Effector CD8-positive, alpha-beta T cell (primary cell): ENCODE measurements around the gene RASSF5.
A peak's percentile ranks its signal among the peaks of the same experiment; 100 is the strongest.

Experiments
- DNase-seq: peaks from one replicate; lab custom pipeline; 2025; lab: John Stamatoyannopoulos, UW

The RASSF5 gene

DNA sequence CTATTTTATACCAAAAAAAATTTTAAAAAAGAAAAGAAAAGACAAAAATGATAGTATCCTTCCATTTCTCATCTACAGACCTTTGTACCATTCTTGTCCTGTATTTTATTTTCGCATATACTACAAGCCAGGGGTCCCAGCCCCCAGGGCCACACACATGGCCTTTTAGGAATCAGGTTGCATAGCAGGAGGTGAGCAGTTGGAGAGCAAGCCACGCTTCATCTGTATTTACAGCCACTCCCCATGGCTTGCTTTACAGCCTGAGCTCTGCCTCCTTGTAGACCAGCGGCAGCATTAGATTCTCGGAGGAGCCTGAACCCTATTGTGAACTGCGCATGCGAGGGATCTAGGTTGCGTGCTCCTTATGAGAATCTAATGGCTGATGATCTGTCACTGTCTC lies 39.8 kb downstream of the RASSF5 start:
- no peak for DNase-seq

DNA sequence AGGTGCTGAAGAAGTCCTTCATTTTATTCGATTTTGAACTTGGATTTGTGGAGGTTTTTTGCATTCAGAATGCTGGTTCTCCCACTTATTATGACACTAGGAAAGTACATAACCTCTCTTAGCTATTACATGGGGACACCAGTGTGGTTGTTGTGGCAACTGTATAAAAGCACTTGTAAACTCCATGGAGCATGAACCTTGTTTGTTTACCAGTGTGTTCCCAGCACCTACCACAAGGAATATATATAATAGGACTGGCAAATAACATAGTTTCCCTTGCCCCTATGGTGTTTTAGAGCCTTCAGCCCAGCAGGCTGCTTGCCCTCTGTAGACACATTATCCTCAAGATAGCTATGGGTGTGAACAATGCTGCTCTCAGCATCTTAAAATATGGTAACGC lies 43.1 kb downstream of the RASSF5 start:
- no peak for DNase-seq

DNA sequence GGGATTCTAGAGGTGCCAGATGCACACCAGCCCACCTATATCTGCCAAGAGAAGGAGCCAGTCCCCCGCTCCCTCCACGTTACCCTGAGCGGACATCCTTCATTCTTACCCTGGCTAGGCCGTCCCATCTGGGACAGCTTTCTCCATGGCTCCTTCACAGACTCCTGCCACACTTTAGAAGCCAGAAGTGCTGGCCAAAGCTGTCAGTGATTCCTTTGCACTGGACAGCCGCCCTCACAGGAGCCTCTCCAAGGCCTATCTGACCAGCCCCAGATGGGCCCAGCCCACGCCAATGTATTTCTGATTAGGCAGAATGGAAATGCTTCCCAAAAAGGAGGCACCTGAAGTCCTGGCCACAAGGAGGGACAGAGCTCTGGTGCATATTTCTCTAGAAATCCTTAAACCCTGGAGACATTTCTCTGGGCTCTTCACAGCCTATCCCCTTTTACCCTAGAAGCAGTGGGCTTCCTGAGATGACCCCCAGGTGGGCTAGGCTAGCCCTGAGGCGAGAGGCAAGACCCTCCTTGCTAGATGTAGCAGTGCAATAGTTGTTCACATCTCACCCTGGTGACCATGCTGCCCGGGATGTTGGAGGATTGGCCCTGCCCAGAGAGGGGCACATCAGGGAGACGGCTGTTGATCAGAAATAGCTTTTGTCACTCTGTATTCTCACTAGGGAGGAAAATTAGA lies 44.1 kb downstream of the RASSF5 start:
- no peak for DNase-seq

DNA sequence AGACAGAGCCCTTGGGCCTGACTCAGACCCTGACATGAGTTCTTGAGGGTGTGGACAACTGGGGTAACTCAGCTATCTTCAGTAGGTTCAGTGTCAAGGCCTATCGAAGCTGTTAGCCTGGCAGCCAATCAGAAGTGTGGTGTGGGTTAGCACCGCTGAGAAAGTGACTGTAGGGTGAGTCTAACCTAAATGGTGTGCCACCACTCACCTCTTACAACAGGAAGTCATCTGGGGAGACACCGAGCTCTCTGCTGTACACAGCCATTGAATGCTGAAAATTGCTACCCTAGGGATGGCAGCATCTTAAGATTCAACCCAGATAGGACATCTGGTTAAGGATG lies 44.6 kb downstream of the RASSF5 start:
- peak; percentile 46 for DNase-seq

DNA sequence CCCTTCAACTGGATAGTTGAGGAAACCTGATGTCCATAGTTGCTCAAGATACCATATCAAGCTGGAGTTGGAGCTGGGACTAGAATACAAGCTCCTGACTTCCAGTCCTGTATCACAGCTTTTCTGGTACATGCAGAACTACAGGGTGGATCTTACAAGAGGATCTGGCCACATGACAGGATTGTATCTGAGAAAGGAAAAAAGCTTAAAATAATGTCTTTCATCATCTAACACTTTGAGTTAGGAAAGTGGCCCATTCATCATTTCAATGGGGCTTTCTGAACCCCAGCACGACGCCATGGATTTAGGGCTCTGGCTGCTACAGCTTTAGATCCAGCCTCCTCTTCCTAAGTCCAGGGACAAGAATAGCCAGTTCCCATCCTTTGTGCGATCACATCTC lies 46.9 kb downstream of the RASSF5 start:
- no peak for DNase-seq

DNA sequence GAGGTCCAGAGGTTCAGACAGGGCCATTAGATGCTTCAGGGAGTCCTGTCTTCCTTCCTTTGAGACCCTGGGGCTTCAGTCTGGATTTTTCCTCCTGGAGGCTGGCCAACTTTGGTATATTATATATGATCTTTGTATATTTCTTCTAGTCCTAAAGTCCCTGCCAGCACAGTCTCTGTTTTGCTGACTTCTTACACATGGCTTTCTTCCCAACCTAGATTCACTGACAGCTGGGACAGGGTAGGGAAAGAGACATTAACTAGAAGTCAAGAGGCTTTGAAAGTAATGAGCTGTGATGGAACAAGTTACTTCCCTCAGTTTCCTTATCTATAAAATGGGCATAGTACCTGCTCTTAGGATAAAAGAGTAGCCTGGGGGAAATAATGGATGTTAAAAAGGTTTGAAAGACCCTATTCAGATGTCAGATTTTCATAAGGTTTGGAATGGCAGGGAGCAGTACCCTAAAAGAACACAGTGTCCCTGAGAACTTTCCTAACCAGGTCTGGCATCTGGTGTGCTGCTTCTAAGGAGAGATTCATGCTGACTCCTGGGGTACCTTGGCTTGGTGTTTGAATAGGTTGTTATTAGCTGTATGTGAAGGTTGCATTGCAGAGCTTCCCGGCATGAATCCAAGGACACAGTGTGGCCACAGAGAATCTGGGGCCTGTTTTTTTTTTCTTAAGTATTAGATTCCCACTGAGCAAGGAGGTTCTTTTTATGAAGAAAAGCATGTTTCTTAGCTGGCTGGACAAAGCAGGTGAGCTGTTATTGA lies 47.6 kb downstream of the RASSF5 start:
- no peak for DNase-seq

DNA sequence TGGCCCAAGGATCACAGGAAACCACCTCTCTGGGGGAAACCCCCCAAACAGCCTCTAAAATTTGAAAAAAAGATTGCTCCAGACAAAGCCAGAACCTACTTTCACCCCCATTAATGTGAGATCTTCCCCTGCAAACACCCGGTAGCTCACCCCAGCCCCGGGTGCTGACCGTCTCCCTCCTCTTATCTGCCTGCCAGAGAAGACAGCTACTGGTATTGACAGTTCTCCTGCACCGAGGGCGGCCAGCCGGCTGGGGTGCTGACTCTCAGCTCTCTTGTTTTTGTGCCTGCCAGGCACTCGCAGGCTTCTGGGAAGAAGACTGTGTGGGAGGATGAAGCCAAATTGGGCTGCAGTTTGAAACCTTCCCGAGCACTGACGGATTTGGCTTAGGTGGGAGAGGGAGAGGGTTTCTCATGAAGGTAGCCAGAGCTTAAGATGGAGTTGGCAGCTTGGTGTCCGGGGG lies 48.2 kb downstream of the RASSF5 start:
- peak; percentile 17 for DNase-seq

DNA sequence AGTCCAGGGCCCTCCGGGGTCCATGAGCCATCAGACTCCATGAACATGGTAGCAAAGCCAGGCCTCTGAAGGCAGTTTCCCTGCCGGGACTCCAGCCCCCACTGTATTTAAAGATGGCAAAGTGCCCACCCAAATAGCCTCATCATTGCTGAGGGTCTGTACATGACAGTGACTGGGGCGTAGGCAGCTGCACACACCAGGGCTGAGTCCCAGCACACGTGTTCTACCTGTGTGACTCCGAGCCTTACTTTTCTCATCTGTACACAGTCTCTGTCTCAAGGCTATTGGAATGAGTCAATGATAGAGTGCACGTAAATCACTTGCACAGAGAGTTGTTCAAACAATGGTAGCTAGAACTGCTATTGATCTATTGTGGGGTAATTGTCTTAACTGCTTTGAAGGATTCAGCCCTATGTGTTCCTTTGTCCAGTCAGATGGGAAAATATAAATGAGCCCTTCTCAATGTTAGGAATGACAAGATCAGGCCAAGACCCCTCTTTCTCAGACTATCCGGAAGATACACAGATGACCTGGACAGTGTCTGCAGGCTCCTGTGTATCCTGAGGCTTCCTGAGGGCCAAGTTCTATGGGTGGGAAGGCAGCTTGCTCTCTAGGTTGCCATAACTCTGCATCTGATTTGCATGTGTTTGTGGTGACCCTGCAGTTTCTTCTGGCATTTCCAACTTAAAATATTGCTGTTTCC lies 48.9 kb downstream of the RASSF5 start:
- DNase-seq, result no peak

DNA sequence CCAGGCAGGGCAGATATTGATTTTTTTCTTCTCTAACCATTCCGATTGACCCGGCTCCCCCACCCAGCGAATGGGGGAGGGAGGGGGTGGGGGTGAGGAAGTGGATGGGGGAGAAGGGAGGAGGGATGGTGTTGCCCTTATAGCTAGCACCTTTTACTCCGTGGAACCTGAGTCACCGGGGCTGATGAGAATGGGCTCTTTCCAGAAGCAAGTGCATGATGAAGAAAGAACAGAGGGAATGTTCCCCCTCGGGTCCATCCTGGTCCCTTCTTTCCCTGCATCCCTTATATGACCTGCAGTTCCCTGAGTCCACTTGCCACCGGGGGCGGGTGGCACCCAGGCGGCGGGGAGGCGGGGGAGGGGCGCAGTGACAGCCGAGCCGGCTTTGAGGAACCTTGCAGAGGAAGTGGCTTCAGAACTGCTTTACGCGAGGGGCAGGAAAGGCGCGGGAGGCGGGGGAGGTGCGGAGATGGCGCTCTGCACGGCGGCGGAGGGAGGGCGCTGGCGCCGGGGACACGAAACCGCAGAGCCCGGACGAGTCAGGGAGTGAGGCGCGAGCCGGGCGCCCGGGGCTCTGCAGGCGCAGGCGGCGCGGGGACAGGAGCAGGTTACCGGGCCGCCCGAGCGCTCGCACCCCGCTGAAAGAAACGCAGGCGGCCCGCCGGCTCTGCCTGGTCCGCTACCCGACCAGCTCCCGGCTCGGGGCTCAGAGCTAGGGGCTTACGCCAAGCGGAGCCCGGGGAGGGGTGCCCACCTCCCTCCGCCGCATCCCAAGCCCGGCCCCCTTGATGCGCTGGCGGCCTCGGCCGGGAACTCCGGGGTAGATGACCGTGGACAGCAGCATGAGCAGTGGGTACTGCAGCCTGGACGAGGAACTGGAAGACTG lies 49.7 kb downstream of the RASSF5 start:
- DNase-seq, result peak; percentile 65

DNA sequence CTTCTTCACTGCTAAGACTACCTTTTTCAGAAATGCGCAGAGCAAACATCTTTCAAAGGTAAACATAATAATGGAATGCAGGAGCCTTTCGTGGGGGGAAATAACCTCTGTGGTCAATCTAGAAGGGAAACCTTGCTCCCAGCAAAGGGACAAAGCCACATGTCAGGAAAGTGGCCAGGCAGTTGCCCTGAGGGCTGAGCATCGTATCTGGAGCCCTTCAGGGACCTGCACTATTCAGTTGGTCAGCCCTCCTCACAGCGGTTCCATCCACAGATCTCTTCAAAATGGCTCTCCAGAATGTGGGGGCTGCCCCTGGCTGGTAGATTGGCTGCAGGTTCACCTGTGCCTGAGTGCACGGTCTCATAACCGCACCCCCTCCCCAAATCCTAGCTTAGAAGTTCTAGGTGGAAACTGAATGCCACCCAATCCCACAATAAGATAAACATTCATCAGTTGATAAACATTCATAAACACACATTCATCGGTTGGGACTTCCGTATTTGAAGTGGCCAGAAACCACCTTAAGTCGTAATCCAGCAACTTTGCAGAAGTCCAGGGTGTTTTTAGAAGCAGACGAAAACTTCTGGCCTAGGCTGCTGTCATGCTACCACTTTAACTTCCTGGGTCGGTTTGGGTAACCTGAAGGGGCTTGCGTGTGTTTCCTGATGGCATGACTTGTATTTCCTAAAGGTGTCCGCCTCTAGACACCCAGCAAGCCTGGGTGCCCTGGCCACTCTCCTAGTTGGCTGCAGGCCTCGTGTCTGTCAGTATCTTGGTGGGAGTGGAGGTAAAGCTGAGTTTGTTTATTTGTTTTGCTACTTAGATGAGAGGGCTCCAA lies 50.5 kb downstream of the RASSF5 start:
- no peak for DNase-seq

DNA sequence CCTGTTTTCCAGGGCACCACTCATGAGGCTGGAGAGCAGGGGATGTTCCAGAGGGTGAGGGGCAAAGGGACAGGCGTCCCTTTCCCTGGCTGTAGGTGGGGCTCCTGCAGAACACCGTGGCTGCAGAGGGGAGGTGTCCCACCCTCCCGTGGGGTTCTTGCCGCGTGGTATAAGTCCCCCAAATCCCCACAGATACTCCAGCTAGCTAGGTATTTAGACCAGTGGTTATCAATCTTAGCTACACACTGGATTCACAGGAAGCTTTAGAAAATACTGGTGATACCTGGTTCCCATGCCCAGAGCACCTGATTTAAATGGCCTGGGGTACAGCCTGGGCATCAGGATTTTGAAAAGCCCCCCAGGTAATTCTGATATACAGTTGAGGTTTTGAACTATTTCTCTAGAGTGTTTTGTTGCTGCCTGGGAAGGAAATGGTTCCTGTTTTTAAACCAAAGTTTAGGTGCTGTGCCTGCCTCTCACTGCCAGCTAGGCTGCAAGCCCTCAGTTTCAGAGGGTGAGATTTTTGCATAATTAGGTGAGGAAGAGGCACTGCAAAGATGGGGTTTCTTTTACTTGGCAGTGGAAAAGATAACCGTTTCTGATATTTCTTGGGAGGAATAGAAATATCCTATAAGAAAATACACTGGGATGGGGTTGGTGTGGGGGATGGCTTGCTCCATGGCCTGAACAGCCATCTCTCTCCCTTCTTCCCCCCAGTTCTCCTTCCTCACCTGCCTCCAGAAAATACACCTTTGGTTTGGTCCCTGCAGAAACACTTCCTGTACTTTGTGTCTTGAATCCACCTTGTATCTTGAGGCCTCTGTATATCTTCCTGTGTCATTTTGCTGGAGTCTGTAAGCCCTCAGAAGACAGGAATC lies 51.7 kb downstream of the RASSF5 start:
- no peak for DNase-seq

DNA sequence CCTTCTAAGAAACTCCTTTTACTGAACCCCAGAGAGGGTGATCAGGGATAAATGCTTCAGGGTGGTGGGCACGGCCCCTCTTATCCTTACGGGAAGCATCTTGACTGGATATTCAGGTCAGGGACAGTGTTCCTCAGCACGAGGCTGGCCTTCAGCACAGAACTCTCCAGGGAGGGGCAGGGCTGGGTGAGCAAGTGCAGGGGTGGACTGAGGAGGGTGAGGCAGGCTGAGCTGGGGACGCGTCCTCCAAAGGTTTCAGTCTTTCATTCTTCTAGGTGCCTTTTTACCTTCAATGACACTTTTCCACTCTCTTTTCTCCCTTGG lies 52.3 kb downstream of the RASSF5 start:
- DNase-seq, result no peak

DNA sequence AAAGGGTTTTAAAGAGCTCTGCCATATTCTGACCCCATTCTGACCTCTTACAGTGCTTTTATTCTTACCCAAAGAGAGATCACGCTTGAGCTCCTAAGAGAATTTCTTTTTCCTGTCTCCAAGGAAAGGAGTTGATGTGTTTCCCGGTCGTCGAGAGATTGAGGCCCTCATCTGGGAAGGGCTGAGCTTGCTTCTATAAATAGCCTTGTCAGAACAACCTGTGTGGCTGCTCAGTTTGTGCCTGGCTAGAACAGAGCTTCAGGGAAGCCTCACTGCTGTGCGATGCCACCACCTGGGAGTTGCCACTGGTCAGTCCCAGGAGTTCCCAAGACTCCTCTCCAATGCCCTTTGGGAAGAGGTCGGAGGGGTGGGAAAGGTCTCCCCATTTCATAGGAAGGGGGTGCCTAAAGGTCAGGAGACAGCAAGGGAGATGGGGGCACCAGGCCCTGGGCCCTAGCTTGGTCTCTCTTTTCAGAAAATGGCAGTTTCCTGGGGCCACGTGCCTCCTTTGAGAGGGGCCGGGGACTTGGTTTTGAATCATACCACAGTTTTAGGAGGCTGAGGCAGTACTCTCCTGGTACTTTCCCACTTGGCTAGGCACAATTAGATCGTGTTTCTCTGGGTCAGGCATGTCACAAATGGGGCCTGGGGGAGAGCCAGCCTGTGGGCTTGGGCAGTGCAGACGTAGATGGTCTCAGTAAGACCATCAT lies 52.8 kb downstream of the RASSF5 start:
- no peak for DNase-seq

DNA sequence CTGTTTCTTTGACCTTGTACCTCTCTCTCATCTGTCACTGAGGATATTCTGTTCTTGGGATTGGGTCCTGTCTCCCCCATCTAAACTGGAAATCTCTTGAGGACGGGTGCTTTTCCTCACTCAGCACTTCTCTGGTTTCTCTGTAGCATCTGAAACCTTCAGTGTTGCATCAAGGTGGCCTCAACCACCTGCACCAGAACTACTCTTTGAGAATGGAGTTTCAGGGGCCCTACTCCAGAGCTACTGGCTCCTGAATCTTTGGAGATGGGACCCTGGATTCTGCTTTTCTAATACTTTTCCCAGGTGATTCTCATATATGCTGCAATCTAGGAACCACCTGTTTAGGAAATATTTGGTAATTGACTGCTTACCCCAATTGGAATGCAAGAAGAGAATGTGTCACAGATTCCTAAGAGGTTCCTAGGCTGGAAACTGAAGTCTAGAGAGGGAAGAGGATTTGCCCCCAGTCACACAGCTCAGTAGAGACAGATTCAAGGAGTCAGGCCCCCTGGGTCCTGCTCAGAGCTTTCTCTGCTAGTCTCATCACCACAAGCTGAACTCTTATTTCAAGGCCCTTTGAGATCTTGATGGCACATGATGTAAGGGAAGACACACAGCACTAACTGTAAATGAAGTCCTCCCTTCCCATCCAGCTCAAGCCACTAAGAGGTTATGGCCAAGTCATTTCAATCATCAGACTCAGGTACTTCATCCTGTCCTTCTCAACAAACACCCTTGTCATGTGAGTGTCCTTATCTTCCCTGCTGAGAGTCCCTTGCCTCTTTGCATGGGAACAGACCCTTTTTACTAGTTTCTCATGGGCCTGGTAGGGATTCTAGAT lies 56.3 kb downstream of the RASSF5 start:
- DNase-seq, result no peak

DNA sequence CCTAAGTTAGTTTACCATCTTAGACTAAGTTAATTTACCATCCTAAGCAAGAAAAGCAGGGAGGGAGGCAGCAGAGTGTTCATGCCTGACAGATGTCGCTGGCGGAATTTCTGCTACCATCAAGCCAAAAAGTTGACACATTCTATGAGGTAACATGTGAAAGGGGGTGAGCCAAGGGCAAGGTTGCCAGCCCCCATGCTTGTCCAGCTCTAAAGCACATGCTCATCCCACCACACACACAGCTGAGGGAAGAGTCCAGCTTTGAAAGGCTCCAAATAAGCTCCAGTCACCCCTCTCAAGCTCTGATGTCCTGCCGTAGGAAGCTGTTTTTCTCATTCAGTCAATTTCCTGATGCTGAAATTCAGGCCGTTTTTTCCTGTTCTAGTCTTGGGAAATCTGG lies 58.7 kb downstream of the RASSF5 start:
- DNase-seq, result no peak

DNA sequence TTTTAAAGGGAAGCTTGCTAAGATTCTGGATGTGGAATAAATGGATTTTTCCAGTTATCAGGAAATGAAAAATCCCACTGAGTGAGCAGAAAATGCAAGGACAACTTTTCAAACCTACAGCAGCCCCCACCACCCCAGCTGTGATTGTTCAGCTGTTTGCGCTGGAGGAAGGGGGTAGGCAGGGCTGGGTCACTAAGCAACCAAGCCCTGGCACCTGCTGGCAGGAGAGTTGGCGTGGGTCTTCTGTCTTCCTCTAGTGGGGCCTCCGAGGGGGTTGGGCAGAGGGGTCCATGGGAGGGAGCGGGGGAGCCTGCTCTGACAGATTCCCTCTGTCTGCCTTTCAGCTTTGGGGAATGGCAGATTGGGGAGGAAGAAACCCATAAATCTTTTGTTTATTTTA lies 59.7 kb downstream of the RASSF5 start:
- DNase-seq, result no peak

DNA sequence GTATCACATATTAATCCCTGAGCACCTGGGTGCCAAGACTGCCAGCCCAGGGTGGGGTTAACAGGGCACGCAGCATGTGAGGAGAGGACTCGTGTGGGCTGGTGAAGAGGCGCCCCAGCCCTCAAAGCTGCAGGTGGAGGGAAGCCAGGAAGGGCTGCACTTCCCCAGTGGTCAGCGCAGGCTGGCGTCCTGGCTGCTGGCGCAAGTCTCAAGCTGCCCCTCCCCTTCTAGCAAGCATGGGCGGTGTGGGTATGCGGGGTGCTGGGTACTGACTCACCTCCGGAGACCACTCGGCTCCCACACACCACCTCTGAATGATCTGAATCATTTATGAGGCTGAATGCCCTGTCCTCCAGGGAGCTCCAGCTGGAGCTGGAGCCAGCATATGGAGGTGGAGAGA lies 60.9 kb downstream of the RASSF5 start:
- no peak for DNase-seq

DNA sequence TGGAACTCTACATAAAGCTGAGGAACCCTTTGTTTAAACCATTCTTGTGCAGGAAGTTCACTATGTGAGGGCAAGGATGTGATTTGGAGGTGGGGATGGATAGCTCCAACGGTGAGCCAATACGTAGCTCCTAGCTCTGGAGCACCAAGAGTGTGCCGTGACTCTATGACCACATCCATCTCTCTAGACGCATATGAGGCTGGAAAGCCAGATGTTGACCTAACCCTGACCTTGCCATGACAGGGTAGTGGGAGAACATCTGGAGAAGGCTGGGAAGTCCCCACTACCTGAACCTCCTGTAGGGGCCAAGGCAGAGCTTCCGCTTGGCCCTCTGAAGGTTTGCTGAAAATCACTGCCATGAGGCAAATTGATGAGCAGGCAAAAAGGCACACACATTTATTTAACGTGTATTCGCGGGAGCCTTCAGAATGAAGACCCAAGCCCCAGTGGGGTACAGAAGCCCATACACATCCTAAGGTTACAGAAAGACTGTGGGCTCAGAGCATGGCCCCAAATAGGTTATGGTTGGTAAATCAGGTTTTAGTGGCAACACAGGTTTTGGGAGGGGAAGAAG lies 61.5 kb downstream of the RASSF5 start:
- no peak for DNase-seq
